HG03520 (cell line): Measurements from ENCODE around the gene ADIPOR2.
A peak's percentile ranks its signal among the peaks of the same experiment; 100 is the strongest.
"Not testable (repeated sequence)": the region's sequence is repeated elsewhere in the genome, so short reads cannot be mapped to it uniquely, and the experiment has no call there.

ENCODE experiments used
- ATAC-seq: cut with Tn5 transposase; IDR thresholded peaks from one replicate; pipeline ENCODE4 v1.9.1; 2021; ENCODE audit warnings: mild to moderate bottlenecking, moderate library complexity; ENCODE audit not compliant: unreplicated experiment

Gene ADIPOR2

GRCh38 chr12:1663440-1664132 lies 27.3 kb upstream of the ADIPOR2 start:
- ATAC-seq: no peak

- ATAC-seq: no peak
Observed at GRCh38 chr12:1665366-1665765, 25.5 kb upstream of the ADIPOR2 start.

GRCh38 chr12:1666215-1666614 lies 24.7 kb upstream of the ADIPOR2 start:
- ATAC-seq: no peak

GRCh38 chr12:1666685-1667162 lies 24.1 kb upstream of the ADIPOR2 start:
- no peak for ATAC-seq

- ATAC-seq: no peak
Observed at GRCh38 chr12:1668833-1669543, 21.9 kb upstream of the ADIPOR2 start.

- no peak for ATAC-seq
Observed at GRCh38 chr12:1670358-1671268, 20.3 kb upstream of the ADIPOR2 start.

- no peak for ATAC-seq
Observed at GRCh38 chr12:1676043-1676442, 14.8 kb upstream of the ADIPOR2 start.

- no peak for ATAC-seq
Observed at GRCh38 chr12:1680804-1681492, 9.9 kb upstream of the ADIPOR2 start.

GRCh38 chr12:1681493-1681807 lies 9.4 kb upstream of the ADIPOR2 start:
- no peak for ATAC-seq

- no peak for ATAC-seq
Observed at GRCh38 chr12:1688086-1688710, 2.7 kb upstream of the ADIPOR2 start.

- ATAC-seq: peak; percentile 29
Observed at GRCh38 chr12:1691123-1692007, 495 bp downstream of the ADIPOR2 start.

- ATAC-seq: no peak
Observed at GRCh38 chr12:1692226-1692625, 1.4 kb downstream of the ADIPOR2 start.

- no peak for ATAC-seq
Observed at GRCh38 chr12:1692895-1693610, 2.2 kb downstream of the ADIPOR2 start.

GRCh38 chr12:1695097-1695496 lies 4.2 kb downstream of the ADIPOR2 start:
- not testable (repeated sequence) for ATAC-seq

- no peak for ATAC-seq
Observed at GRCh38 chr12:1695886-1696670, 5.2 kb downstream of the ADIPOR2 start.

GRCh38 chr12:1696800-1697199 lies 5.9 kb downstream of the ADIPOR2 start:
- ATAC-seq: no peak

- ATAC-seq: no peak
Observed at GRCh38 chr12:1697271-1697670, 6.4 kb downstream of the ADIPOR2 start.

- ATAC-seq: no peak
Observed at GRCh38 chr12:1698720-1699119, 7.8 kb downstream of the ADIPOR2 start.
